Measurements from ENCODE around the gene SEC24B.
"Not testable (repeated sequence)": the region's sequence is repeated elsewhere in the genome, so short reads cannot be mapped to it uniquely, and the experiment has no call there.

SEC24B gene

DNA sequence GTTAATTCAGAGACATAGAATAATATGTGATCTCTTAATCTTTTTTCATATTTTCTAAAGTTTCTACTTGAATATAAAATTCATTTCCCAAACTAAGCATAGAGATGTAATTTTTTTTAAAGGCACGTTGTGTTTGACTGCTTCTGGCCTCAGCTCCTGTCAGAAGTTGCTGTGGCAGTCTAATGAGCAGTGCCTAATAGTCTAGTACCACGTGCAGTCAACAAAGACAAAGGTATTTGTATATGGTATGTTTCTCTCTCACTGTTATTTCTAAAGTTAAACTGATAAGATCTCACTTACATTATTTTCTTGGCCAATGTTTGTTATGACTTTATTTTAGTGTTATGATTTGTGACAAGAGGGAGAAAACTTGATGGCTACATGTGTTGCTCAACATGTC lies 77.8 kb downstream of the SEC24B start:
- DNase-seq, result no peak

DNA sequence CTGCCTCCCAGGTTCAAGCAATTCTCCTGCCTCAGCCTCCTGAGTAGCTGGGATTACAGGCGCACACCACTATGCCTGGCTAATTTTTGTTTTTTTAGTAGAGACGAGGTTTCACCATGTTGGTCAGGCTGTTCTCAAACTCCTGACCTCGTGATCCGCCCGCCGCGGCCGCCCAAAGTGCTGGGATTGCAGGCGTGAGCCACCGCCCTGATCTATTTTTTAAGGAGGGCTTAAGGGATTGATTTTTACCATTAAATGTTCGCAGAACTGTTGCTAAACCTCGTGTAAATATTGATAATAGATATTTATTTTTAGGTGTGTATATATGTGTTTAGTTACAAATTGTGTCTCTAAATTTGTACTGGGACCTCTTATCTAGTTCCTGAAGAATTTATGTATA lies 79.8 kb downstream of the SEC24B start:
- DNase-seq, result not testable (repeated sequence)

DNA sequence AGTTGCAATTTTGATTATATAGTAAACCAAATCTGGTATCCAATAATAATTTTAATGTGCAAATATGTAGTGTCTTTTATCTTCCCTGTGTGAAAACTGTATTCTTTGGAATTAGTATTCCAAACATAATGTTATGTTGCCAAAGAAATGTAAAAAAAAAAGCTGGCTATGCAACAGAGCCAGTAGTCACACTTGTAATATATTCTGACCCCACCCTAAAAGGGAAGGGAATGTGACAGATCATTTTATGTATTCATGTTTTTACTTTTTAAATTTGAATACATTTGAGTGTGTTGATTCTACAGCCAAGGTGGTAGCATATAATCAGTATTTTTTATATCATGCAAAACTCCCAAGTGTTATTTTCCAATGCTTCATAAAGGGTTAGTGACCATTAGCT lies 98.6 kb downstream of the SEC24B start:
- no peak for DNase-seq

DNA sequence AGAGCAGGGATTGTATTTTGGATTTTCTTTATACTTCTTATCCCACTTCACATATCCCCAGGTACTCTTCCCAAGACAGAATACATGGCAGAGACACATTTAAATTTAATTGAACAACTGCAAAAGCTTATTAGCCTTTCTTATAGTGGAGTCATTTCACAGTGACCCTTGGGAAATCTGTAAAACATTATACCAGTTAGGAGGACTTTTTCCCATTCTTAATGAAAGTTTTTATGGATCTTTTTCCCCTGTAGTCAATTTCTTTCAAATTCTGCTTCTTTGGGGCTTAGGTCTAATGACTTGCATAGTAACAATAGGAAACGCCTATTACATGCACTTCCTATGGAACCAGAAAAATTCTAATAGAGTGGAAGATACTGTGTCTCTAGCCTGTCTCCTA lies 111.8 kb downstream of the SEC24B start:
- DNase-seq, result no peak

DNA sequence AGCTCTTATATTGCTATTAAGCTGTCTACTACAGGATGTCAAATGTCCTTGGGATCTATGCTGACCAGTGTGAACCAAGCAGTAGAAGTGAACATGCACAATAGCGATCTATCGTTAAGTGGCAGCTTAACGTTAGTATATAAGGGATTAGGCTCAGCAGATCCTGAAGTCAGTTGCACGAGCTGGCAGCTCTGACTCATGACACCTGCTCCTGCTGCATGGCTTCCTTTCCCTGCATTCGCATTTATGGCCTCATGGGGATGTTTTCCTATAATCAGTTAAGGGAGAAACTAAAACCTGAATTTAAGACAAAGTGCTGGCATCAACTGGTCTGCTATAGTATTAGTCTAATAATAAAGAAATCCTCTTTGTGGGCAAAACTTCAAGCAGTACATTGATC lies 113.8 kb downstream of the SEC24B start:
- DNase-seq, result no peak

DNA sequence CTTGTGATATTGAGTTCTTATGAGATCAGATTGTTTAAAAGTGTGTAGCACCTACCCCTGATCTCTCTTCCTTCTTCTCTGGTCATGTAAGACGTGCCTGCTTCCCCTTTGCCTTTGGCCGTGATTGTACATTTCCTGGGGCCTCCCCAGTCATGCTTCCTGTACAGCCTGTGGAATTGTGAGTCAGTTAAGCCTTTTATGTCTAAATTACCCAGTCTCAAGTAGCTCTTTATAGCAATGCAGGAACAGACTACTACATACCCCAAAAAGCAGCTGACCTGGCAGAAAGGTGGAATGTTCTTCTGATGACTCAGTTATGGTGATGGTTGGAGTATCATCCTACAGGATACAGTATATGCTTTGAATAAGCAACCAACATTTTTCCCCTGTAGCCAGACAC lies 115.0 kb downstream of the SEC24B start:
- DNase-seq, result peak; percentile 89

DNA sequence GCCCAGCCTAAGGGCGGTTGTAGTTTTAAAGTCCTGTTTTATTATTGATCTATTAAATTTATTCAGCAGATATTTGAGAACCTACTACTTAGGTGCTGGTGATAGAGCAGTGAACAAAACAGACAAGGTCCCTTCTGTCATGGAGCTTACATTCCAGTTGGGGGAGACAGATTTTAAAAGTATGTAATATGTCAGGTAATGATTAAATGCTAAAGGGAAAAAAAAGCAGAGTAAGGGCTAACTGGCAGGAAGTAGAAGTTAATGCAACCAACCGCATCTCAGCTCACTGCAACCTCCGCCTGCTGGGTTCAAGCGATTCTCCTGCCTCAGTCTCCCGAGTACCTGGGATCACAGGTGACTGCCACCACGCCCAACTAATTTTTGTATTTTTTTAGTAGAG lies 118.6 kb downstream of the SEC24B start:
- no peak for DNase-seq

DNA sequence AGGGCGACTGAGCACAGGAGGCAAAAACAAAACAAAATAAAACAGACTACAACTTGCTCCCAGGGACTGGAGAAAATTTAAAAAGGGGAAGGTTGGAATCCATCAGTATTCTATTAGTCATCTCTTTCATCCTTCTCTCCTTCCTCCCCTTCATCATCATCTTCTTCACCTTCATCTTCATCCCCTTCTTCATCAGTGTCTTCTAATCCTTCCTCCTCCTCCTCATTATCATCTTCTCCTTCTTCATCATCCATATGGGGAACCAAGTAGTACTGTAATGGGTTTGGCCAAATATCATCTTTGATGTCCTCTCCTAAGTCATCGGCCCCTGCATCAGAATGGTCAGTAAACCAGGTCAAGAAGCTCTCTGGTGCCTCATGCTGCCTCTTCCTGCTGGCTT lies 119.5 kb downstream of the SEC24B start:
- no peak for DNase-seq

DNA sequence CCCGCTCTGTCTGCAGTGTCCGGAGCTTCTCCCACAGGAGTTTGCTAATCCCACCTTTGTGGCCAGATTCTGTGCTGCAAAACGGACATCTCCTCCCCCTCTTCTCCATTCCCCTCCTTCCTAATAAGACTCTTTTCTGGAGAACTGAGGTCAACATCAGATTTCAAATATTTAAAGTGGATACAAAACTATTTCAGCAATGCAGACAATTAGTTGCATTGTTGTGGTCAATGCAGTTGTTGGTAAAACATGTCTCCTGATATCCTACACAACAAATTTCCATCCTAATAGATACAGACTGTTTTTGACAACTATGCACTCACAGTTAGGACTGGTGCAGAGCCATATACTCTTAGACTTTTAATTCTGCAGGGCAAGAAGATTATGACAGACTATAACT lies 121.4 kb downstream of the SEC24B start:
- no peak for DNase-seq

DNA sequence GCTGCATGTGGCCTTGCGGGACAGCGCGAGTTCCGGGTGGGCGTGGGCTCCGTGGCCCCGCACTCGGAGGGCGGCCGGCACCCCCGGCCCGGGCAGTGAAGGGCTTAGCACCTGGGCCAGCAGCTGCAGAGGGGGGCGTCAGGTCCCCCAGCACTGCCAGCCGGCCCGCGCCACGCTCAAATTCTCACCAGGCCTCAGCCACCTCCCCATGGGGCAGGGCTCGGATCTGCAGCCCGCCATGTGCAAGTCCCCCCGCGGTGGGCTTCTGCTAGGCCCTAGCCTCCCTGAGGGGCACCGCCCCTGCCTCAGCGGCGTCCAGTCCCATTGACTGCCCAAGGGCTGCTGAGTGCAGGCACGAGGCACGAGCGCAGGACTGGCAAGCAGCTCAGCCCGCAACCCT lies 123.8 kb downstream of the SEC24B start:
- DNase-seq, result no peak

DNA sequence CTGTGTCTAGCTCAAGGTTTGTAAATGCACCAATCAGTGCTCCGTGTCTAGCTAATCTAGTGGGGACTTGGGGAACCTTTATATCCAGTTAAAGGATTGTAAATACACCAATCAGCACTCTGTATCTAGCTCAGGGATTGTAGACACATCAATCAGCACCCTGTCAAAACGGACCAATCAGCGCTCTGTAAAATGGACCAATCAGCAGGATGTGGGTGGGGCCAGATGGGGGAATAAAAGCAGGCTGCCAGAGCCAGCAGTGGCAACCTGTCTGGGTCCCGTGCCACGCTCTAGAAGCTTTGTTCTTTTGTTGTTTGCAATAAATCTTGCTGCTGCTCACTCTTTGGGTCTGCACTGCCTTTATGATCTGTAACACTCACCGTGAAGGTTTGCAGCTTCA lies 124.5 kb downstream of the SEC24B start:
- peak; percentile 57 for DNase-seq

DNA sequence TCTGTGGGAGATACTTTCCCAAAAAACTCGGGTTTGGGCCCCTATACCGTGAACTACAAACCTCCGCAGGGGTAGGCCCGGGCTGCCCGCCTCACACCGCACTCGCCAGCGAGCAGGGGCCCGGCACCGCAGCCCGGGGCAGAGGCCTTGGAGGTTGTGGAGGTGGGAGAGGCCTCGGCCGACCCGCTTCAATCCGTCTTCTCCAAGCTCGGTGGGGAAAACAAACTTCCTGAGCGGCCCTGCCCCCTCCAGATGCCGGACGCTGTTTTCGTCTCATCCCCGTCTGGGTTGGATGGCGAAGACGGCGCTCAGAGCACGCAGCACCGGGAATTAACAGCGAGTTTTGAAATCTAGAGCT lies 126.0 kb downstream of the SEC24B start:
- DNase-seq, result peak; percentile 80

DNA sequence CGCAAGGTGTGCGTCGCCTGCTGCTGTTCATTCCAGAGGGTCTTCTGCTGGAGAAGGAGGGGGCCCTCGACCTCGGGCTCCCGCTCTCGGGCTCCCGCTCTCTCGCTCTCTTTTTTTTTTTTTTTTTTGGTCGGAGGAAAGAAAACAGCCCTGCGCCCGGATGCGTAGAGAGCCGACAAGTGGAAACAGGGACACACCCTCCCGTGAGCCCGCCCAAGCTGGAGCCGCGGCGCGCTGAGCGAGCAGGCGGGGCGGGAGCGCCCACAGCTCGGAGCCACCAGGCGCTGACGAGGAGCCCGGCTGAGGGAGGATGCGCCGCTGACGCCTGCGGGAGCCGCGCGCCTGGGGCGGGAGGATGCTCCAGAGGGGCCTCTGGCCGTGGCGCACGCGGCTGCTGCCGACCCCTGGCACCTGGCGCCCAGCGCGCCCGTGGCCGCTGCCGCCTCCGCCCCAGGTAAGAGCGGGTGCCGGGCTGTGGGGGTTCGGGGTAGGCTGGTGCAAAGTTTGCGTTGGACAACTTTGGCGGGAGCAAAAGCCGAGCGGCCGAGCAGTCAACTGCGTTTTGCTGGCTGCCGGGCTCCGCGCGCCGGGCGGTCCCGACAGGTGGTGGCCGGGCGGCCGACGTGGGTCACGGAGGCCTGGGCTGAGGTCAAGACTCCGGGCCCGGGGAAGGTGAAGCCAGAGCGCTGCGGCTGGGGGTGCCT lies 126.5 kb downstream of the SEC24B start, which contains the start of gene MCUB:
Gene MCUB (plus strand): TSS at position 264 of the 704 bp plus-strand sequence. CDS start 92 bp downstream, at position 356.
- DNase-seq, result peak; percentile 96

DNA sequence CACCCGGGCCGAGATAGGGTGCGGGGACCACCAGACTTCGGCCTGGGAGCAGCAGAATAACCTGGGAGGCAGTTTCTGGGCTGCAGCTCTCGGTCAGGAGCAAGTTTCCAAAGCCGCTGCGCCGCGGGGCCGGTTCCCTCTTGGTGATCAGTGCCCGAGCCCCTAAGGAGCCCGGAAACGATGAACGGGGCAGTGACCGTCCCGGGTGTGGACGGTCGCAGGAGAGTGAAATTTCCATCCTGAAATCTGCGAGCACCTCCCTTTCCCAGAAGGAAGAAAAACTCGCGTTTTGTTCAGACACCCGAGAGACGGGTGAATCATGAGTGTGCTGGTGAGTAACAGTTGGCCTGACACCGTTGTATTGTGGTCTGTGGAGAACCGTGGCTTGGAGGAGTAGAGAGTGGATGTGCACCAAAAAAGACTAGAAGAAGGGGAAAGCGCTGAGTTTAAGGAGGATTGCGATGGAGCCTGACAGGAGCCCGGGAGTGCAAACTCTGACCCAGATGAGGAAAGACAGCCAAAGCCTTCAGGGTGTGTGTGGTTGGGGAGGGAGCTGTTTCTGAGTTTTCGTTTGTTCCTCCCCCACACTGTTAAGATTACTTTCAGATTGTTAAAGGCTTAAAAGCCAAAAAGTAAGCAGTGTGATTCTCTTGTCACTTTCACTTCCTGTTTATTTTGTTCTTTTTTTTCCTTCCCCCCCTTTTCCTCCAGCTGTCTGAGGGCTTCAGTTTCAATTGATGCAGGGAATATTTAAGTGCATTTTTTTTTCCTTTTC lies 127.3 kb downstream of the SEC24B start:
- peak; percentile 70 for DNase-seq

DNA sequence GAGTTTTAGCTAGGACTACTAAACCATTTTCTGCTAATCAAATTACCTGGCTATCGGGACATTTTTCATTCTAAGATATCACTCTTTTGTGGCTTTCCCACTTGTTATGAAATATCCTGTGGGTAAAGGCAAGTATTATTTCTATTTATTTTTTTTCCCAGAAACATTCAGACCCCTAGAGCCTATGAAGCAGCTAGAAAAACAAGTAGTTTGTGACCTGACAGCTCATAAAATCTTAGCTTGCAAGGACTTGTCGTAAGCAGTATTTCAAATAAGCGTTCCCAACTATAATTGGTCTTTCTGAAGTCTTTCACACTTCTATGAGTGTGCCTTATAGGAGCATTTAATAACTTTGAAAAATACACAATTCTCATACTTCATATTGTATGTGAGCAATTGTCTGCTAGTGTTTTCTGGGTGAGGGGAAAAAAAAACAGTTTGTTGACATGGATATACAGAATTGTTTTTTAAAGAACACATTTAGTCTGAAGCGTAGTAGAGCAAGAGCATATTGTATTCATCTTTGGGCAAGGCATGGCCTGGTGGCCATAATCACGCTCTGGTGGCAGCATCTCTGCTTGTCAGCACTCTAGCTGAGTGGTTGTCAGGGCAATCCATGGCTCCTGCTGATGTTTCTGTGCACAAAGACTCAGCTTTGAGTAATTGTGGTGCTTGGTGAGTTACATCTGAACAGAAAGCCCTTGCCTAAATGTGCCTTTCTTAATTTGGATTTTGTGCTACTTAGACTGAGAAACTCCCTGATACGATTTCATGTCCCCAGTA lies 129.0 kb downstream of the SEC24B start:
- no peak for DNase-seq

DNA sequence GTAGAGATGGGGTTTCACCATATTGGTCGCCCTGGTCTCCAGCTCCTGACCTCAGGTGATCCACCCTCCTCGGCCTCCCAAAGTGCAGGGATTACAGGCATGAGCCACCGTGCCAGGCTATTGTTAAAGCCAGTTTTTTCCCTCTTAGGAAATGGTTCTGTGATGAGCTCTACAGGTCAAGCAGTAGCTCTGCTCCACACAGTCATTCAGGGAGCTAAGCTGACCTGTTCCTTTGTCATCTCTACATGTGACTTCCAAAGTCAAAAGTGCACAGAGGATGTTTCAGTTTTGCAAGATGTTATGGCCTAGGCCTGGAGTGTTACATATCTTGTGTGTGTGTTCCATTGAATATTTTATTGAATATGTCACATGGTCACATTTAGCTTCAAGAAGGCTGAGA lies 137.9 kb downstream of the SEC24B start:
- DNase-seq, result no peak

DNA sequence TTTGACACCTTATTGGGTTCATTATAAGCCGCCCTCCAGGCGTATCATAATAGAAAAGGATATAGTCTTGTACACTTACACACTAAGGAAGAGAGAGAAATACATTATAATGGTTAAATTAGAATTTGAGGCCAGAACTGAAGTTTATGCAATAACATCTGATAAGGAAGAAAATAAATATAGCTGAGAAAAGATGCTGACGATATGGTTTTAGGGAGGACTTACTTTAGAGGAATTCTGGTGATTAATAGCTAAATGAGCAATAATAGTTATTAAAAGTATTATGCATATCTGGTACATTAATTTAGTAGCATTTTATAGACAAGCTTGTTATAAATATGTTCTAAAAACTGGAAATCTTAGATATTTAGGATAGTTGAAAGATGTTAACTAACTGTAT lies 138.5 kb downstream of the SEC24B start:
- DNase-seq, result no peak

DNA sequence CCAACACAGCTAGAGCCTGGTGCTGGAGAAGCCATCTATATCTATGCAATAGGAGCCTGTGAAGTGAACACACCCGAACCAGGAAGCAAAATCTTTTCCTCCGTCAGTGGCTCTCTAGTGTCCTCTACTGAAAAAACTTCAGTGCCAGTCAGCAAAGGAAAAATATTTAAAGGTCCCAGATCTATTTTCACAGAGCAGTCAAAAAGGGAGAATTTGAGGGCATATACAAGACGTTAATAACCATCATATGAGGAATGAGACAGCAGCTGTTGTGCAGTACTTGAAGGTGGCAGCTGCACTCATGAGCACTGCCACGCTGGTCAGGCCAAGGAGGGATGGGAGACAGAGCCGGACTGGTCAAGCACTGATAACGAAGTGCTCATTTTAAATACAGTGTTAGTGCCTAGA lies 140.8 kb downstream of the SEC24B start:
- DNase-seq, result no peak

DNA sequence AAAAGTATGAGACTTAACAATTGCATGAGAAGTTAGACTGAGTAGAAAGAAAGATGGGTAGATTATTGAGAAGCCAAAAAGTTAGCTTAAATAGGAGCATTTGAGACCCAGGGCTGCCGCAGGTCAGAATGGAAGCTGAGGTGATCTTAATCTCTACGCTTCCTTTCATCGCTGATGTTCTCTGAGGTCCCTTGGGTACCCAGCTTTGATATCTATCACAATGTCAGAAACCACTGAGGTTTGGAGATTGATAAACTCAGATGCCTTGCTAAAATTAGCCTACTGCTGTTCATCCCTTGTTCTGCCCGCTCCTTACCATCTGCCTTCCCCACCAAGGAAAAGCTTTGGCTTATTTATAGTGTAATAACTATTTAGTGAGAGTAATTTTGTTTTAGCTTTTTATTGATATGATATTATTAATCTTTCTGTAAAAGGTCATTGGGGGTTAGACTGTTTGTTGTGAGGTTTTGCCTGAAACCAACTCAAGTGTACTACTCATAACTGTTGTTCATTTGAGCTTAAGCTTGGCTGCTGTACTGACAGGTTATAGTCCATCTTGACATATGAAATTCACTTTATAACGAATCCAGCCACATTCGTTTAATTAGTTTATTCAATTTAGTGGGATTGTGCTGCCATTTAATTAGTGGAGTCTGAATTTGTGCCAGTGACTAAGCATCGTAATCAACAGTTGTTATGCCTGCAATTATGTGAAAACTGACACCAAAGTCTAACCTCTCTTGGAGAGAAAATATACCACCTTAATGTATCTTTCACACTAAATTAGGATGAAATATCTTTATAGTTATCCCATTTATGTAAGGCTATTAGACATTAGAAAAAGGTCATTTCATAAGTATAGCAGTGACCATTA lies 141.6 kb downstream of the SEC24B start:
- DNase-seq, result no peak

DNA sequence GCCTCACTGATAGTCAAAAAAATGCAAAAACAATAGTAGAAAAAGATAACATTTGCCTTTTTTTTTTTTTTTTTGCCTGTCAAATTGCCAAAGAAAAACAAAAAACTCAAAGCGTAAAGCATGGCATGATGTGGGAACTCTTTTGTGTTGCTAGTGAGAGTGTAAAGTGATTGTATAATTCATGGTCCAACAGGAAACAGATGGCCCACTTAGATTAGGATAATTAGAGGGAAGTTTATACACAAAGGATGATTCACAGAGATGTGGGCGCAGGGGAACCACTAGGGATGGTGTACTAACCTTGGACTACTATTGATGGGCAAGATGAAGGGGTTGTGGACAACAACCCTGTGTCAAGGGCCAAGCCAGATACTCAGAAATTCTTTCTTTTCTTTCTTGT lies 142.8 kb downstream of the SEC24B start:
- no peak for DNase-seq

DNA sequence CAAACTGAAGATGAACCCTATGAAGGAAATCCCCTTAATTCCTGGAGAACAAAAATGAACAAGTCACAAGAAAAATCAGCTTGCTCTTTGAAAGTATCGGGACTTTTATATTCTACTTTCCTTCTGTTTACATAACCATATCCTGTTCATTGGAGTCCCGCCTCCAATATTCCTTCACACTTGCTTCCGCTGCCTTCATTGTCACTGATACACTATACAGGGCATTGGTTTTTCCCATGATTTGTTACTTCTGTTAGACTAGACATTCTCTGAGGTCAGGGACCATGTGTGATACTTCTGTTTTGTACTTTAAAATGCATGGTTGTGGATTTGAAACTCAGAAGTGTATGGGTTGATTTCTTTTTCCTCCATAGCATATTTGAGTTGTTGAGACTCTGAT lies 145.2 kb downstream of the SEC24B start:
- no peak for DNase-seq

DNA sequence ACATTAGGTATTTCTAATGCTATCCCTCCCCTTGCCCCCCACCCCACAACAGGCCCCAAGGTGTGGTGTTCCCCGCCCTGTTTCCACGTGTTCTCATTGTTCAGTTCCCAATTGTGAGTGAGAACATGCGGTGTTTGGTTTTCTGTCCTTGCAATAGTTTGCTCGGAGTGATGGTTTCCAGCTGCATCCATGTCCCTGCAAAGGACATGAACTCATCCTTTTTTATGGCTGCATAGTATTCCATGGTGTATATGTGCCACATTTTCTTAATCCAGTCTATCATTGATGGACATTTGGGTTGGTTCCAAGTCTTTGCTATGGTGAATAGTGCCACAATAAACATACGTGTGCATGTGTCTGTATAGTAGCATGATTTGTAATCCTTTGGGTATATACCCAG lies 146.4 kb downstream of the SEC24B start:
- not testable (repeated sequence) for DNase-seq

DNA sequence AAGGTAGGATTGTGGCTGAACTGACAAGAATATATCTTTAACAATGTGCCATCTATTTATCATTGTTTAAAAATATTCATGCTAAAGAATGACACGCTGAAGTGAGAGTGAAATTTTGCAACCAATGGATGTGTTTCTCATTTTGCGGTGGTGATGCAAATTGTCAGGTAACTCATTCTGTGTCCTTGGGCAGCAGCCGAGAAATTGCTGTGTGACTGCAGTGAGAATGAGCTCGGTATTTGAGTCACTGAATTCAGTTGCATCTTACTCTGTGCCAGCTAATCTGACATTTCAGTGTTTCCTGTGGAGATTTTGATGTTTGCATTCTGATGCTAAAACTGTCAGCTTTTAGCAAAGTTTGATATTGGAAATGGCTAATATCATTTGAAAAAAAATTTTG lies 154.6 kb downstream of the SEC24B start:
- no peak for DNase-seq
